Medulla oblongata (tissue), 1 donor: Measurements from ENCODE around the gene CNTF.
A peak's percentile ranks its signal among the peaks of the same experiment; 100 is the strongest.

ENCODE experiments used
- DNase-seq: peaks from one replicate; pipeline ENCODE4 v3.0.0-alpha.2; 2015; ENCODE audit errors: extremely low spot score

The CNTF gene

GRCh38 chr11:58641803-58642581 is 19.5 kb downstream of the CNTF start:
- no peak for DNase-seq

- DNase-seq: no peak
These were observed 23.4 kb downstream of the CNTF start for GRCh38 chr11:58645854-58646253.

- DNase-seq: no peak
These were observed 24.8 kb downstream of the CNTF start for GRCh38 chr11:58647141-58647699.

- DNase-seq: no peak
These were observed 25.4 kb downstream of the CNTF start for GRCh38 chr11:58647866-58648265.

- no peak for DNase-seq
These were observed 27.2 kb downstream of the CNTF start for GRCh38 chr11:58649623-58650022.

- no peak for DNase-seq
These were observed 28.0 kb downstream of the CNTF start for GRCh38 chr11:58650496-58650895.

GRCh38 chr11:58652726-58653280 is 30.3 kb downstream of the CNTF start:
- no peak for DNase-seq

GRCh38 chr11:58654079-58654907 is 31.8 kb downstream of the CNTF start:
- peak; percentile 88 for DNase-seq

GRCh38 chr11:58654908-58655296 is 32.4 kb downstream of the CNTF start:
- no peak for DNase-seq

- no peak for DNase-seq
These were observed 33.9 kb downstream of the CNTF start for GRCh38 chr11:58656348-58656747.

GRCh38 chr11:58658623-58659022 is 36.2 kb downstream of the CNTF start:
- DNase-seq: no peak

- DNase-seq: no peak
These were observed 36.9 kb downstream of the CNTF start for GRCh38 chr11:58659404-58659803.

- DNase-seq: no peak
These were observed 37.6 kb downstream of the CNTF start for GRCh38 chr11:58659910-58660570.

- no peak for DNase-seq
These were observed 49.6 kb downstream of the CNTF start for GRCh38 chr11:58671983-58672633.

- DNase-seq: no peak
These were observed 52.1 kb downstream of the CNTF start for GRCh38 chr11:58674609-58675008.
